H1 (cell line): ENCODE results near the gene SLC25A28. TPM values are rescaled to one million over a fixed set of nuclear protein-coding genes. Genes with fewer than 3 reads are reported as not detected.

Experiments used
- CTCF ChIA-PET: fragments of 300-600 bp; sonication (Branson Sonifier 250); formaldehyde crosslinking; loops from one replicate; lab custom pipeline; 2021; ENCODE audit not compliant: partially characterized antibody; lab: Charles Lee
- POLR2A ChIA-PET: fragments of 300-600 bp; sonication (Branson Sonifier 250); formaldehyde crosslinking; loops from one replicate; lab custom pipeline; 2021; ENCODE audit warnings: inconsistent platforms; ENCODE audit not compliant: partially characterized antibody; lab: Charles Lee
- DNase-seq, 2 experiments: peaks; one replicate each; pipeline versions ENCODE4 v3.0.0 to v3.0.0-alpha.2; 2010 to 2022; ENCODE audit warnings: low spot score in 2 of 2, low read depth in 1 of 2, mixed read lengths in 1 of 2
- FAIRE-seq: peaks from 2 replicates; lab custom pipeline; 2011; peaks lifted over from hg19 to GRCh38; lab: Jason Lieb, UNC
- H2AFZ ChIP-seq: 2 replicates; pipeline ENCODE4 v1.8.1; 2012; ENCODE audit warnings: low read length, inconsistent platforms
- H2AK5ac ChIP-seq: 2 replicates; pipeline ENCODE4 v1.6.1; 2013; ENCODE audit warnings: low read depth, low read length
- H2BK120ac ChIP-seq: replicated peaks from 2 replicates; pipeline ENCODE3; 2013; ENCODE audit warnings: low read depth, low read length, inconsistent platforms
- H2BK12ac ChIP-seq: 2 replicates; pipeline ENCODE4 v1.6.1; 2013; ENCODE audit warnings: low read depth, low read length
- H2BK15ac ChIP-seq: 2 replicates; pipeline ENCODE4 v1.6.1; 2013; ENCODE audit warnings: low read length
- H2BK20ac ChIP-seq: 2 replicates; pipeline ENCODE4 v1.6.1; 2013; ENCODE audit warnings: low read length
- H2BK5ac ChIP-seq: 2 replicates; pipeline ENCODE4 v1.6.1; 2013; ENCODE audit warnings: low read depth, low read length
- H3K14ac ChIP-seq: 2 replicates; pipeline ENCODE4 v1.6.1; 2013; ENCODE audit warnings: inconsistent platforms; ENCODE audit not compliant: insufficient read length
- H3K18ac ChIP-seq: 2 replicates; pipeline ENCODE4 v1.6.1; 2013; ENCODE audit warnings: low read length; ENCODE audit errors: extremely low read depth
- H3K23ac ChIP-seq: 2 replicates; pipeline ENCODE4 v1.6.1; 2013; ENCODE audit warnings: inconsistent platforms; ENCODE audit not compliant: insufficient read length
- H3K23me2 ChIP-seq: 2 replicates; pipeline ENCODE4 v1.6.1; 2013; ENCODE audit warnings: low read depth, low read length
- H3K27ac ChIP-seq: 2 replicates; pipeline ENCODE4 v1.6.1; 2011; ENCODE audit warnings: low read depth, low read length, inconsistent platforms
- H3K27me3 ChIP-seq, 4 experiments: replicated peaks in 1 of 4; 1 replicate in 1 of 4; 2 replicates in 3 of 4; pipeline versions ENCODE4 v1.6.1 to v1.8.1; 2011 to 2013; ENCODE audit warnings: low read length in 3 of 4, mild to moderate bottlenecking in 3 of 4, inconsistent platforms in 2 of 4, mixed read lengths in 2 of 4, moderate library complexity in 1 of 4; ENCODE audit not compliant: control insufficient read depth in 3 of 4, insufficient read depth in 3 of 4; ENCODE audit errors: extremely low read depth in 1 of 4
- H3K36me3 ChIP-seq, 4 experiments: 2 replicates each; pipeline versions ENCODE4 v1.6.1 to v1.8.1; 2011 to 2013; ENCODE audit warnings: mild to moderate bottlenecking in 4 of 4, low read length in 3 of 4, moderate library complexity in 2 of 4, control low read depth in 1 of 4, inconsistent platforms in 1 of 4; ENCODE audit not compliant: insufficient read depth in 4 of 4, control insufficient read depth in 2 of 4
- H3K4ac ChIP-seq: replicated peaks from 2 replicates; pipeline ENCODE3; 2013; ENCODE audit warnings: low read length, low read depth, mixed read lengths, inconsistent platforms; ENCODE audit not compliant: insufficient read length
- H3K4me1 ChIP-seq, 4 experiments: replicated peaks in 1 of 4; 1 replicate in 1 of 4; 2 replicates in 3 of 4; pipeline versions ENCODE4 v1.6.1 to v1.8.1; 2011 to 2013; ENCODE audit warnings: low read length in 3 of 4, inconsistent platforms in 2 of 4, mixed read lengths in 1 of 4; ENCODE audit not compliant: insufficient read depth in 4 of 4, control insufficient read depth in 3 of 4
- H3K4me2 ChIP-seq, 2 experiments: 2 replicates each; pipeline versions ENCODE4 v1.6.1 to v1.8.1; 2011 to 2013; ENCODE audit warnings: low read depth in 2 of 2, low read length in 2 of 2, control low read depth in 1 of 2, inconsistent platforms in 1 of 2, mild to moderate bottlenecking in 1 of 2; ENCODE audit not compliant: insufficient read depth in 1 of 2
- H3K4me3 ChIP-seq, 4 experiments: fragments of 200-600, 300-600 bp in 1 of 4; sonication (generic), shearing (Covaris generic), sonication (Bioruptor Twin) in 1 of 4; 2 replicates each; pipeline versions ENCODE4 v1.5.1 to v1.8.1; 2011 to 2016; ENCODE audit warnings: low read length in 4 of 4, low read depth in 3 of 4, control low read depth in 2 of 4, inconsistent platforms in 2 of 4, mild to moderate bottlenecking in 2 of 4, mixed read lengths in 1 of 4, moderate library complexity in 1 of 4; ENCODE audit not compliant: insufficient read depth in 2 of 4; ENCODE audit errors: extremely low read depth in 1 of 4
- H3K56ac ChIP-seq: replicated peaks from 2 replicates; pipeline ENCODE3; 2013; ENCODE audit warnings: low read depth, mild to moderate bottlenecking, mixed read lengths, low read length, inconsistent platforms; ENCODE audit not compliant: insufficient read length
- H3K79me1 ChIP-seq: 2 replicates; pipeline ENCODE4 v1.6.1; 2013; ENCODE audit warnings: low read depth, low read length, control low read depth
- H3K79me2 ChIP-seq, 2 experiments: 2 replicates each; pipeline versions ENCODE4 v1.6.1 to v1.8.1; 2012 to 2013; ENCODE audit warnings: low read length in 2 of 2, mild to moderate bottlenecking in 2 of 2, inconsistent platforms in 1 of 2; ENCODE audit not compliant: insufficient read depth in 2 of 2, control insufficient read depth in 1 of 2
- H3K9ac ChIP-seq, 4 experiments: replicated peaks in 1 of 4; 1 replicate in 1 of 4; 2 replicates in 3 of 4; pipeline versions ENCODE4 v1.6.1 to v1.8.1; 2011 to 2013; ENCODE audit warnings: low read depth in 3 of 4, low read length in 3 of 4, control low read depth in 2 of 4, mild to moderate bottlenecking in 2 of 4, moderate library complexity in 2 of 4, inconsistent platforms in 1 of 4; ENCODE audit errors: extremely low read depth in 1 of 4
- H3K9me3 ChIP-seq, 2 experiments: 2 replicates each; pipeline versions ENCODE4 v1.6.1 to v1.8.1; 2012 to 2013; ENCODE audit warnings: mild to moderate bottlenecking in 2 of 2, moderate library complexity in 2 of 2, control low read depth in 1 of 2, inconsistent platforms in 1 of 2, low read depth in 1 of 2, low read length in 1 of 2, mixed read lengths in 1 of 2; ENCODE audit not compliant: insufficient read depth in 2 of 2
- H4K20me1 ChIP-seq, 2 experiments: replicated peaks in 1 of 2; 2 replicates each; pipeline versions ENCODE3 to v1.8.1; 2011 to 2013; ENCODE audit warnings: inconsistent platforms in 2 of 2, low read length in 2 of 2, mild to moderate bottlenecking in 1 of 2; ENCODE audit not compliant: insufficient read depth in 2 of 2, control insufficient read depth in 1 of 2
- H4K5ac ChIP-seq: 2 replicates; pipeline ENCODE4 v1.6.1; 2013; ENCODE audit warnings: low read length, low read depth, mixed read lengths, inconsistent platforms; ENCODE audit not compliant: insufficient read length
- H4K8ac ChIP-seq: 2 replicates; pipeline ENCODE4 v1.8.0; 2013; ENCODE audit warnings: mild to moderate bottlenecking, moderate library complexity, low read length, inconsistent platforms; ENCODE audit not compliant: insufficient read depth; ENCODE audit errors: extremely low read depth
- H4K91ac ChIP-seq: replicated peaks from 2 replicates; pipeline ENCODE3; 2013; ENCODE audit warnings: low read length, mixed read lengths, inconsistent platforms; ENCODE audit not compliant: insufficient read length
- BRCA1 ChIP-seq: IDR thresholded peaks from 2 replicates; pipeline ENCODE4 v1.6.1; 2012; ENCODE audit warnings: low read depth, low read length, improper control_type of control experiment
- CBX8 ChIP-seq: fragments of 300-800, 300-1000 bp; sonication (generic); IDR thresholded peaks from 2 replicates; pipeline ENCODE4 v1.7.1; 2016; ENCODE audit warnings: low read depth, low read length, borderline replicate concordance
- CREB1 ChIP-seq: IDR thresholded peaks from 2 replicates; pipeline ENCODE4 v1.6.1; 2012; ENCODE audit warnings: inconsistent platforms
- EP300 ChIP-seq, 2 experiments: IDR thresholded peaks; 1 replicate in 1 of 2; 2 replicates in 1 of 2; pipeline ENCODE4 v1.6.1; 2011 to 2012; ENCODE audit warnings: low read depth in 2 of 2, low read length in 2 of 2, mild to moderate bottlenecking in 2 of 2, borderline replicate concordance in 1 of 2, inconsistent platforms in 1 of 2, moderate library complexity in 1 of 2
- EZH2 ChIP-seq: fragments of 200-600 bp; sonication (generic); IDR thresholded peaks from 2 replicates; pipeline ENCODE4 v1.7.1; 2012; ENCODE audit warnings: low read depth, mild to moderate bottlenecking, moderate library complexity, low read length, inconsistent platforms; ENCODE audit not compliant: severe bottlenecking
- GABPA ChIP-seq: IDR thresholded peaks from 2 replicates; pipeline ENCODE4 v1.6.1; 2011; ENCODE audit warnings: mild to moderate bottlenecking, low read length, moderate library complexity, borderline replicate concordance; ENCODE audit not compliant: insufficient read depth
- HDAC2 ChIP-seq, 2 experiments: fragments of 300-600 bp in 1 of 2; sonication (generic) in 1 of 2; IDR thresholded peaks; 2 replicates each; pipeline ENCODE4 v1.6.1; 2011 to 2012; ENCODE audit warnings: low read depth in 2 of 2, low read length in 2 of 2, mild to moderate bottlenecking in 2 of 2, moderate library complexity in 2 of 2, borderline replicate concordance in 1 of 2, inconsistent platforms in 1 of 2
- NANOG ChIP-seq: IDR thresholded peaks from 2 replicates; pipeline ENCODE4 v1.6.1; 2011; ENCODE audit warnings: low read length, low read depth, mild to moderate bottlenecking, inconsistent platforms; ENCODE audit not compliant: insufficient read depth, poor library complexity, severe bottlenecking
- POU5F1 ChIP-seq: IDR thresholded peaks from 2 replicates; pipeline ENCODE4 v1.6.1; 2011; ENCODE audit warnings: low read depth, mild to moderate bottlenecking, low read length, moderate library complexity
- SAP30 ChIP-seq: fragments of 300-600 bp; sonication (generic); IDR thresholded peaks from 2 replicates; pipeline ENCODE4 v1.7.1; 2012; ENCODE audit warnings: low read length, moderate library complexity, mild to moderate bottlenecking, inconsistent platforms; ENCODE audit not compliant: insufficient read depth, insufficient replicate concordance
- TEAD4 ChIP-seq: IDR thresholded peaks from 2 replicates; pipeline ENCODE4 v1.6.1; 2012; ENCODE audit warnings: low read depth, low read length, inconsistent platforms, mixed read lengths
- WGBS, 2 experiments: shearing (Covaris generic) in 1 of 2; methylation state at CpG; one replicate each; pipeline versions ENCODE4 v1.1.6 to v1.1.7; 2013 to 2015; ENCODE audit warnings: low lambda C conversion rate in 2 of 2, mixed read lengths in 2 of 2, inconsistent platforms in 1 of 2, low coverage in 1 of 2, missing lambda C conversion rate in 1 of 2; ENCODE audit not compliant: insufficient replicate concordance in 2 of 2, insufficient coverage in 1 of 2, insufficient read length in 1 of 2; ENCODE audit errors: extremely low coverage in 1 of 2, missing lambda C conversion rate in 1 of 2; 5-methylcytosine and 5-hydroxymethylcytosine counted together
- polyA plus RNA-seq, 7 experiments: library from polyadenylated mRNA; depleted of rRNA in 3 of 7; stranded (reverse) in 5 of 7; unstranded in 2 of 7; fragments of >200 nt in 5 of 7; fragments of 200-250 nt in 2 of 7; gene quantifications; 1 replicate in 5 of 7; 2 replicates in 1 of 7; 4 replicates in 1 of 7; pipeline versions ENCODE4 v1.2.1 to v1.2.3, GENCODE V29; 2011 to 2013; ENCODE audit warnings: missing spikeins in 2 of 7, mixed read lengths in 2 of 7
- total RNA-seq: library from RNA; stranded (reverse); fragmentation: NEBNext Ultra II Directional; extraction: Animal tissue kit (Norgen Biotek cat#: 25700); gene quantifications from 2 replicates; pipeline ENCODE4 v1.2.1, GENCODE V29; 2021

The SLC25A28 gene
- total and polyA plus RNA-seq, 2 of the 8 experiments (the other 6 are each of a cell fraction or from before 2014, with no cell fraction given): 17.2 to 18.5 TPM

GRCh38 chr10:99652800-99653390, 32.7 kb upstream of the SLC25A28 start:
- POLR2A ChIA-PET: no interaction called here
- no peak overlapping the region for H4K5ac ChIP-seq
- H2AK5ac ChIP-seq: no peak overlapping the region
- peaks cover 0 to 4% of the 10 kb centered on the region in 2 experiments; a peak in 1 of 4 replicates for H3K9me3 ChIP-seq
- no peak overlapping the region for H3K14ac ChIP-seq
- FAIRE-seq: no peak
- no peak for TF ChIP-seq EZH2
- TF ChIP-seq CBX8: no peak
- no peak for TF ChIP-seq HDAC2 (IDR thresholded peaks at IDR 0.05; ENCODE audit: borderline replicate concordance in 1 of 2, low read depth in 2 of 2, low read length in 2 of 2)
- TF ChIP-seq NANOG: no peak
- TF ChIP-seq EP300 (IDR thresholded peaks at IDR 0.05; ENCODE audit: borderline replicate concordance in 1 of 2, low read depth in 2 of 2, low read length in 2 of 2): no peak
- no peak for TF ChIP-seq POU5F1
- no peak for TF ChIP-seq CREB1
- TF ChIP-seq SAP30: no peak
- no peak for TF ChIP-seq GABPA
- no peak for TF ChIP-seq TEAD4
- no peak for TF ChIP-seq BRCA1
- TF ChIP-seq, all 59 proteins: peak for 0
- Histone ChIP-seq H4K91ac (no peak overlapping the region), H3K4me1 (no peaks in the 10 kb centered on the region), H3K27ac (no peak overlapping the region), H3K79me1 (no peaks in the 10 kb centered on the region), H3K79me2 (no peaks in the 10 kb centered on the region), H3K4me2 (no peak overlapping the region), H3K23ac (no peak overlapping the region), H3K36me3 (no peaks in the 10 kb centered on the region), H2AFZ (no peak overlapping the region), H2BK12ac (no peak overlapping the region), H3K4ac (no peak overlapping the region), H4K8ac (no peak overlapping the region), H3K56ac (no peak overlapping the region), H3K27me3 (peaks cover 0 to 4% (median 0%) of the 10 kb centered on the region in 4 experiments; a peak in 4 of 7 replicates), H2BK20ac (no peak overlapping the region), H3K23me2 (no peaks in the 10 kb centered on the region; the same call in 1 of the 2 replicates), H2BK5ac (no peak overlapping the region), H3K4me3 (no peak overlapping the region), H3K18ac (no peak overlapping the region), H2BK15ac (no peak overlapping the region), H3K9ac (no peak overlapping the region), H2BK120ac (no peak overlapping the region), H4K20me1 (no peaks in the 10 kb centered on the region)
- CTCF ChIA-PET: no interaction called here
- 84% methylated on average over 4 of the region's 4 CpGs; no CpG with 5 or more reads in 1 of the 2 experiments for WGBS, 2 experiments
- DNase-seq: no peak
